HL-60/S4 treated with phorbol 12-myristate 13-acetate at 8.2 ng/mL for 4 days and 3 days (cell line): ENCODE measurements around the gene OR6K3.
"Not testable (repeated sequence)": the region's sequence is repeated elsewhere in the genome, so short reads cannot be mapped to it uniquely, and the experiment has no call there.

Experiments used
- in situ Hi-C: fragments of 300-500 bp; cut with MboI; formaldehyde crosslinking; loops from 2 replicates; pipeline ENCODE4 v1.15.0; 2022; ENCODE audit warnings: low sequenced_read_pairs

Gene OR6K3

GRCh38 chr1:158720620-158721019 is at the start of gene OR6K3:
Gene OR6K3 (minus strand): TSS chr1:158720720. CDS start chr1:158718115, 2,605 bp downstream.
- in situ Hi-C loops: no loop called here

- in situ Hi-C loops: no loop called here
Observed at GRCh38 chr1:158754420-158754819, 33.9 kb upstream of the OR6K3 start, which contains the start of gene OR6K6. Gene OR6K6 (plus strand): TSS chr1:158754720. CDS start chr1:158754888, 168 bp downstream.

GRCh38 chr1:158752155-158752712 is 31.7 kb upstream of the OR6K3 start:
- in situ Hi-C loops: no loop called here

- in situ Hi-C loops: no loop called here
Observed at GRCh38 chr1:158735848-158736247, 15.3 kb upstream of the OR6K3 start.

GRCh38 chr1:158732524-158732923 is 12.0 kb upstream of the OR6K3 start:
- in situ Hi-C loops: no loop called here

GRCh38 chr1:158731707-158732106 is 11.2 kb upstream of the OR6K3 start:
- in situ Hi-C loops: no loop called here

- in situ Hi-C loops: no loop called here
Observed at GRCh38 chr1:158730453-158730852, 9.9 kb upstream of the OR6K3 start.

- in situ Hi-C loops: no loop called here
Observed at GRCh38 chr1:158728510-158729225, 8.1 kb upstream of the OR6K3 start.

- in situ Hi-C loops: no loop called here
Observed at GRCh38 chr1:158724442-158724841, 3.9 kb upstream of the OR6K3 start.

GRCh38 chr1:158719664-158720063 is 856 bp downstream of the OR6K3 start:
- in situ Hi-C loops: no loop called here

- in situ Hi-C loops: no loop called here
Observed at GRCh38 chr1:158717344-158717743, 3.2 kb downstream of the OR6K3 start.

- in situ Hi-C loops: no loop called here
Observed at GRCh38 chr1:158716335-158716734, 4.2 kb downstream of the OR6K3 start.

- in situ Hi-C loops: no loop called here
Observed at GRCh38 chr1:158714754-158715153, 5.8 kb downstream of the OR6K3 start.

- in situ Hi-C loops: no loop called here
Observed at GRCh38 chr1:158711098-158711497, 9.4 kb downstream of the OR6K3 start.

- in situ Hi-C loops: no loop called here
Observed at GRCh38 chr1:158706096-158706495, 14.4 kb downstream of the OR6K3 start.

GRCh38 chr1:158700552-158700951 is 20.0 kb downstream of the OR6K3 start, which contains the start of gene OR6K2:
Gene OR6K2 (minus strand): TSS chr1:158700652. CDS start chr1:158700652, 0 bp downstream.
- in situ Hi-C loops: no loop called here

- in situ Hi-C loops: no loop called here
Observed at GRCh38 chr1:158694596-158694995, 25.9 kb downstream of the OR6K3 start.

GRCh38 chr1:158692356-158692755 is 28.2 kb downstream of the OR6K3 start:
- in situ Hi-C loops: no loop called here

- in situ Hi-C loops: no loop called here
Observed at GRCh38 chr1:158691907-158692306, 28.6 kb downstream of the OR6K3 start.

GRCh38 chr1:158691149-158691548 is 29.4 kb downstream of the OR6K3 start:
- in situ Hi-C loops: not testable (repeated sequence)

GRCh38 chr1:158689875-158690274 is 30.6 kb downstream of the OR6K3 start:
- in situ Hi-C loops: no loop called here

- in situ Hi-C loops: no loop called here
Observed at GRCh38 chr1:158689110-158689509, 31.4 kb downstream of the OR6K3 start.
